Adrenal gland (tissue), 12 donors: ENCODE results near the gene CLDN11. TPM values are rescaled to one million over a fixed set of nuclear protein-coding genes. Genes with fewer than 3 reads are reported as not detected.

ENCODE experiments used
- DNase-seq, 7 donors: peaks; one replicate each; pipeline ENCODE4 v3.0.0-alpha.2; 2019 to 2020
- H3K27ac ChIP-seq, 5 donors: fragments of 200-600 bp; sonication (generic) in 4 of 5; 1 replicate in 3 of 5; 2 replicates in 2 of 5; pipeline versions ENCODE4 v1.5.1 to v1.8.0; 2016 to 2020; ENCODE audit warnings: mild to moderate bottlenecking in 1 of 5
- H3K27me3 ChIP-seq: fragments of 200-600 bp; 2 replicates; pipeline ENCODE4 v1.8.0; 2021
- H3K36me3 ChIP-seq, 2 donors: fragments of 200-600 bp; replicated peaks in 1 of 2; 1 replicate in 1 of 2; 2 replicates in 1 of 2; pipeline versions ENCODE4 v1.5.1 to v1.8.0; 2018 to 2022
- H3K4me1 ChIP-seq, 2 donors: fragments of 200-600 bp; replicated peaks in 1 of 2; 1 replicate in 1 of 2; 2 replicates in 1 of 2; pipeline versions ENCODE4 v1.5.1 to v1.8.0; 2018 to 2021
- H3K4me3 ChIP-seq, 4 donors: fragments of 200-600 bp; sonication (generic) in 3 of 4; one replicate each; pipeline ENCODE4 v1.5.1; 2016 to 2018
- H3K9me3 ChIP-seq, 3 donors: fragments of 200-600 bp; sonication (generic) in 1 of 3; replicated peaks in 1 of 3; 1 replicate in 2 of 3; 2 replicates in 1 of 3; pipeline versions ENCODE4 v1.5.1 to v1.8.0; 2016 to 2021
- CTCF ChIP-seq, 6 experiments: fragments of 450-650 bp in 4 of 6; fragments of 200-600 bp in 2 of 6; sonication (generic) in 1 of 6; IDR thresholded peaks; 1 replicate in 5 of 6; 2 replicates in 1 of 6; pipeline versions ENCODE4 v1.5.1 to v1.8.0; 2016 to 2021; ENCODE audit warnings: antibody characterized with exemption in 6 of 6, mild to moderate bottlenecking in 2 of 6, moderate library complexity in 1 of 6
- POLR2A ChIP-seq, 2 donors: fragments of 450-650 bp; IDR thresholded peaks; one replicate each; pipeline ENCODE4 v1.6.1; 2017; ENCODE audit warnings: antibody characterized with exemption in 2 of 2, mild to moderate bottlenecking in 2 of 2, moderate library complexity in 1 of 2
- WGBS, 4 donors: extraction: QIAGEN DNeasy Blood & Tissue Kit in 2 of 4; methylation state at CpG; one replicate each; pipeline versions ENCODE4 v1.1.5 to v1.1.7; 2013 to 2017; 5-methylcytosine and 5-hydroxymethylcytosine counted together
- intact Hi-C, 2 donors: fragments of 100-400 bp; cut with DNase I; formaldehyde crosslinking; loops; one replicate each; pipeline versions ENCODE4 v1.14.1 to v1.15.0; 2022 to 2023
- polyA plus RNA-seq, 3 donors: library from polyadenylated mRNA; stranded (reverse); fragments of 200-250 nt in 2 of 3; fragments of 350-450 nt in 1 of 3; fragmentation: Illumina TruSeq in 1 of 3; extraction: RNeasy Lipid Tissue Mini Kit (QIAGEN cat#74804) in 1 of 3; gene quantifications; one replicate each; pipeline ENCODE4 v1.2.3, GENCODE V29; 2013 to 2014
- total RNA-seq, 9 donors: library from RNA; depleted of rRNA in 4 of 9; stranded (reverse); fragments of >200 nt in 4 of 9; fragments of 120-200 nt in 1 of 9; fragmentation: NEBNext Ultra II Directional in 1 of 9; extraction: Animal tissue kit (Norgen Biotek cat#: 25700) in 1 of 9; gene quantifications; one replicate each; pipeline versions ENCODE4 v1.1.0 to v1.2.4, GENCODE V29; 2013 to 2023
- donor health status: healthy with polysubstance abuse.
- donor health status: Bipolar disorder and iron deficiency.
- donor health status: DM: yes; HTN: yes; CAD: no.
- donor health status: DM: no; HTN: no; CAD: no.
- donor health status: DM: no; HTN: no; CAD: no.
- donor health status: DM: yes; HTN: yes; CAD: no.

CLDN11 gene
- total and polyA plus RNA-seq, 12 donors, result 3.8 to 24.3 (median 7.3) TPM

GRCh38 chr3:170425491-170426239 is 7.0 kb downstream of the CLDN11 start:
- no peak for TF ChIP-seq CTCF (IDR thresholded peaks at IDR 0.05)
- TF ChIP-seq POLR2A (IDR thresholded peaks at IDR 0.05), result no peak
- WGBS, 4 donors, result 70 to 77% (median 73%) methylated on average over 11 of the region's 11 CpGs
- no peak for DNase-seq
- Histone ChIP-seq H3K36me3 (no peaks in the 10 kb centered on the region), H3K4me3 (no peak overlapping the region), H3K4me1 (no peaks in the 10 kb centered on the region), H3K9me3 (no peaks in the 10 kb centered on the region), H3K27ac (no peak overlapping the region), H3K27me3 (no peaks in the 10 kb centered on the region)
- intact Hi-C loops, result no loop called here

- no peaks in the 10 kb centered on the region for H3K36me3 ChIP-seq
- no peak overlapping the region for H3K4me3 ChIP-seq
- WGBS, 4 donors, result 61 to 71% (median 69%) methylated on average over 2 of the region's 2 CpGs
- no peaks in the 10 kb centered on the region for H3K9me3 ChIP-seq
- H3K4me1 ChIP-seq, result no peaks in the 10 kb centered on the region
- no peak overlapping the region for H3K27ac ChIP-seq
- no peak for DNase-seq
- intact Hi-C loops, result no loop called here
- no peaks in the 10 kb centered on the region for H3K27me3 ChIP-seq
- TF ChIP-seq CTCF (IDR thresholded peaks at IDR 0.05) (no peak), POLR2A (IDR thresholded peaks at IDR 0.05) (no peak)
These were observed 7.7 kb downstream of the CLDN11 start for GRCh38 chr3:170426240-170426797.

GRCh38 chr3:170428095-170428494 is 9.4 kb downstream of the CLDN11 start:
- no peaks in the 10 kb centered on the region for H3K36me3 ChIP-seq
- no peak overlapping the region for H3K27ac ChIP-seq
- WGBS, 4 donors, result 68 to 90% (median 82%) methylated on average over 2 of the region's 2 CpGs
- H3K4me3 ChIP-seq, result no peak overlapping the region
- no peaks in the 10 kb centered on the region for H3K4me1 ChIP-seq
- no peak for TF ChIP-seq POLR2A (IDR thresholded peaks at IDR 0.05)
- TF ChIP-seq CTCF (IDR thresholded peaks at IDR 0.05), result no peak
- no peak for DNase-seq
- no peaks in the 10 kb centered on the region for H3K27me3 ChIP-seq
- no peaks in the 10 kb centered on the region for H3K9me3 ChIP-seq
- intact Hi-C loops, result no loop called here

- H3K4me3 ChIP-seq, result no peak overlapping the region
- no peaks in the 10 kb centered on the region for H3K9me3 ChIP-seq
- H3K27me3 ChIP-seq, result no peaks in the 10 kb centered on the region
- no peak for TF ChIP-seq CTCF (IDR thresholded peaks at IDR 0.05)
- no peak for TF ChIP-seq POLR2A (IDR thresholded peaks at IDR 0.05)
- intact Hi-C loops, result no loop called here
- 78 to 91% (median 83%) methylated on average over 1 of the region's 1 CpG for WGBS, 4 donors
- H3K4me1 ChIP-seq, result no peaks in the 10 kb centered on the region
- H3K27ac ChIP-seq, result no peak overlapping the region
- H3K36me3 ChIP-seq, result no peaks in the 10 kb centered on the region
- DNase-seq, result no peak
These were observed 10.4 kb downstream of the CLDN11 start for GRCh38 chr3:170429050-170429449.
